Retinal pigment epithelial cell (primary cell): ENCODE data around the gene SPINT1.

ENCODE experiments used
- DNase-seq: peaks from one replicate; pipeline ENCODE4 v3.0.0-alpha.2; 2010; ENCODE audit warnings: low read depth
- H3K4me3 ChIP-seq: 2 replicates; pipeline ENCODE4 v1.5.1; 2011; ENCODE audit warnings: mild to moderate bottlenecking, low read length, control low read depth, moderate library complexity
- CTCF ChIP-seq: conservative IDR thresholded peaks from 2 replicates; pipeline ENCODE4 v1.5.1; 2011; ENCODE audit warnings: low read depth, low read length, control low read depth, inconsistent platforms

The SPINT1 gene

GRCh38 chr15:40807028-40807887, 36.6 kb upstream of the SPINT1 start, which contains the start of the genes DNAJC17 and ZFYVE19:
Gene DNAJC17, minus strand, starts transcription at chr15:40807473. Its CDS starts 27 bp downstream, at chr15:40807446.
Gene ZFYVE19, plus strand, starts transcription at chr15:40807089. Its CDS starts 501 bp downstream, at chr15:40807590.
- peak within 1 kb of the TSS; percentile 82 for H3K4me3 ChIP-seq
- no peak for TF ChIP-seq CTCF
- peak; percentile 93 for DNase-seq

- DNase-seq, result no peak
- peak overlapping the region; percentile 82 for H3K4me3 ChIP-seq
- TF ChIP-seq CTCF, result no peak
These were observed 35.9 kb upstream of the SPINT1 start for GRCh38 chr15:40807888-40808461.

GRCh38 chr15:40808861-40809450, 34.9 kb upstream of the SPINT1 start:
- no peak for TF ChIP-seq CTCF
- no peak for DNase-seq
- no peak overlapping the region for H3K4me3 ChIP-seq

GRCh38 chr15:40812721-40813425, 31.0 kb upstream of the SPINT1 start:
- TF ChIP-seq CTCF, result no peak
- H3K4me3 ChIP-seq, result no peak overlapping the region
- no peak for DNase-seq

GRCh38 chr15:40815042-40815698, 28.7 kb upstream of the SPINT1 start:
- TF ChIP-seq CTCF, result no peak
- no peak overlapping the region for H3K4me3 ChIP-seq
- DNase-seq, result no peak

- no peak for DNase-seq
- no peak for TF ChIP-seq CTCF
- H3K4me3 ChIP-seq, result no peak overlapping the region
These were observed 24.8 kb upstream of the SPINT1 start for GRCh38 chr15:40819048-40819447.
